Neuronal stem cell (in vitro differentiated cells): Measurements from ENCODE around the gene ADAMTS13.

ENCODE experiments used
- DNase-seq: peaks from one replicate; pipeline ENCODE4 v3.0.0-alpha.2; 2013; ENCODE audit warnings: low spot score
- H2AFZ ChIP-seq: one replicate; pipeline ENCODE4 v1.6.1; 2013; ENCODE audit warnings: mild to moderate bottlenecking, low read length, inconsistent platforms
- H2AK5ac ChIP-seq: 2 replicates; pipeline ENCODE4 v1.6.1; 2013; ENCODE audit warnings: low read depth, mild to moderate bottlenecking, inconsistent platforms, low read length, moderate library complexity, mixed read lengths
- H2BK120ac ChIP-seq: 2 replicates; pipeline ENCODE4 v1.6.1; 2013; ENCODE audit warnings: low read depth, mild to moderate bottlenecking, inconsistent platforms, low read length, moderate library complexity, mixed read lengths
- H2BK12ac ChIP-seq: one replicate; pipeline ENCODE4 v1.6.1; 2013; ENCODE audit warnings: low read length, inconsistent platforms
- H2BK15ac ChIP-seq: 2 replicates; pipeline ENCODE4 v1.6.1; 2013; ENCODE audit warnings: mild to moderate bottlenecking, low read length, inconsistent platforms, mixed read lengths
- H2BK5ac ChIP-seq: one replicate; pipeline ENCODE4 v1.6.1; 2013; ENCODE audit warnings: inconsistent platforms, mild to moderate bottlenecking, low read length, moderate library complexity
- H3K14ac ChIP-seq: one replicate; pipeline ENCODE4 v1.6.1; 2013; ENCODE audit warnings: low read length, inconsistent platforms
- H3K18ac ChIP-seq: 2 replicates; pipeline ENCODE4 v1.6.1; 2013; ENCODE audit warnings: low read length, inconsistent platforms
- H3K23ac ChIP-seq: 2 replicates; pipeline ENCODE4 v1.6.1; 2013; ENCODE audit warnings: low read depth, mild to moderate bottlenecking, mixed read lengths, low read length, inconsistent platforms; ENCODE audit not compliant: poor library complexity
- H3K27ac ChIP-seq: replicated peaks from 3 replicates; pipeline ENCODE4 v1.5.1; 2013; ENCODE audit warnings: low read length, inconsistent platforms
- H3K27me3 ChIP-seq, 3 experiments: 2 replicates each; pipeline ENCODE4 v1.6.1; 2013; ENCODE audit warnings: low read length in 3 of 3, mild to moderate bottlenecking in 2 of 3, inconsistent platforms in 1 of 3, low read depth in 1 of 3, mixed read lengths in 1 of 3, moderate library complexity in 1 of 3; ENCODE audit not compliant: control insufficient read depth in 3 of 3, insufficient read depth in 3 of 3
- H3K36me3 ChIP-seq, 2 donors: replicated peaks in 1 of 2; 2 replicates each; pipeline ENCODE4 v1.6.1; 2013; ENCODE audit warnings: low read length in 2 of 2; ENCODE audit not compliant: control insufficient read depth in 2 of 2, insufficient read depth in 2 of 2
- H3K4ac ChIP-seq: 2 replicates; pipeline ENCODE4 v1.6.1; 2013; ENCODE audit warnings: inconsistent platforms, mild to moderate bottlenecking, low read length, moderate library complexity
- H3K4me1 ChIP-seq, 2 donors: 1 replicate in 1 of 2; 2 replicates in 1 of 2; pipeline ENCODE4 v1.6.1; 2013; ENCODE audit warnings: low read length in 2 of 2, low read depth in 1 of 2; ENCODE audit not compliant: control insufficient read depth in 2 of 2, insufficient read depth in 1 of 2
- H3K4me2 ChIP-seq: one replicate; pipeline ENCODE4 v1.6.1; 2013; ENCODE audit warnings: mild to moderate bottlenecking, low read length, inconsistent platforms; ENCODE audit not compliant: insufficient read depth, poor library complexity, severe bottlenecking
- H3K4me3 ChIP-seq, 2 donors: 2 replicates each; pipeline ENCODE4 v1.5.1; 2013; ENCODE audit warnings: low read length in 2 of 2, mild to moderate bottlenecking in 2 of 2, inconsistent platforms in 1 of 2, moderate library complexity in 1 of 2
- H3K79me1 ChIP-seq: one replicate; pipeline ENCODE4 v1.6.1; 2013; ENCODE audit warnings: low read depth, mild to moderate bottlenecking, inconsistent platforms, low read length, moderate library complexity
- H3K9ac ChIP-seq: one replicate; pipeline ENCODE4 v1.6.1; 2013; ENCODE audit warnings: mild to moderate bottlenecking, low read depth, low read length, inconsistent platforms; ENCODE audit not compliant: poor library complexity
- H3K9me3 ChIP-seq, 2 donors: replicated peaks in 1 of 2; 2 replicates each; pipeline versions ENCODE3 to v1.6.1; 2013; ENCODE audit warnings: low read length in 2 of 2, mild to moderate bottlenecking in 2 of 2, inconsistent platforms in 1 of 2, low read depth in 1 of 2, mixed read lengths in 1 of 2, moderate library complexity in 1 of 2; ENCODE audit not compliant: control insufficient read depth in 2 of 2, insufficient read depth in 1 of 2
- H4K8ac ChIP-seq: one replicate; pipeline ENCODE4 v1.6.1; 2013; ENCODE audit warnings: low read depth, mild to moderate bottlenecking, inconsistent platforms, low read length, moderate library complexity
- H4K91ac ChIP-seq: one replicate; pipeline ENCODE4 v1.6.1; 2013; ENCODE audit warnings: low read length, low read depth, mild to moderate bottlenecking, inconsistent platforms; ENCODE audit not compliant: poor library complexity
- WGBS, 2 donors: extraction: QIAGEN DNeasy Blood & Tissue Kit; methylation state at CpG; one replicate each; pipeline ENCODE4 v1.1.7; 2013; ENCODE audit warnings: missing lambda C conversion rate in 2 of 2, mixed read lengths in 1 of 2; ENCODE audit not compliant: insufficient read length in 2 of 2, insufficient replicate concordance in 1 of 2; ENCODE audit errors: extremely low coverage in 2 of 2; 5-methylcytosine and 5-hydroxymethylcytosine counted together

ADAMTS13 gene

GRCh38 chr9:133394687-133395271 is 27.4 kb upstream of the ADAMTS13 start:
- H3K4me2 ChIP-seq: no peak overlapping the region
- H2BK12ac ChIP-seq: no peak overlapping the region
- peak overlapping the region; percentile 27 for H3K18ac ChIP-seq
- peak overlapping the region; percentile 6 for H3K4ac ChIP-seq
- peaks cover 0 to 3% of the 10 kb centered on the region in 2 donors for H3K4me1 ChIP-seq
- H3K27me3 ChIP-seq: peaks cover 0 to 2% (median 2%) of the 10 kb centered on the region in 3 experiments
- no peak overlapping the region for H3K23ac ChIP-seq
- H4K91ac ChIP-seq: no peak overlapping the region
- no peak overlapping the region for H2BK120ac ChIP-seq
- H2AFZ ChIP-seq: no peak overlapping the region
- no peak overlapping the region for H2BK15ac ChIP-seq
- no peaks in the 10 kb centered on the region for H3K79me1 ChIP-seq
- peak overlapping the region; percentile 43 for H2AK5ac ChIP-seq
- H3K9ac ChIP-seq: peak overlapping the region; percentile 54
- peaks cover 4 to 6% of the 10 kb centered on the region in 2 donors for H3K9me3 ChIP-seq
- no peak overlapping the region for H4K8ac ChIP-seq
- H2BK5ac ChIP-seq: no peak overlapping the region
- no peak overlapping the region for H3K14ac ChIP-seq
- H3K27ac ChIP-seq: no peak overlapping the region
- H3K36me3 ChIP-seq: no peaks in the 10 kb centered on the region
- no peak overlapping the region for H3K4me3 ChIP-seq
- no peak for DNase-seq
- no CpG with 5 or more reads among the region's 8 CpGs for WGBS, 2 donors

GRCh38 chr9:133396952-133397351 is 25.2 kb upstream of the ADAMTS13 start:
- H3K4me2 ChIP-seq: no peak overlapping the region
- H3K27me3 ChIP-seq: peaks cover 0 to 2% (median 2%) of the 10 kb centered on the region in 3 experiments
- no peaks in the 10 kb centered on the region for H3K79me1 ChIP-seq
- no peak overlapping the region for H4K8ac ChIP-seq
- H2BK120ac ChIP-seq: no peak overlapping the region
- no peak overlapping the region for H3K9ac ChIP-seq
- no peak overlapping the region for H3K27ac ChIP-seq
- H2BK15ac ChIP-seq: no peak overlapping the region
- no peak overlapping the region for H4K91ac ChIP-seq
- no CpG with 5 or more reads among the region's 14 CpGs for WGBS, 2 donors
- H3K4ac ChIP-seq: no peak overlapping the region
- H3K36me3 ChIP-seq: peaks cover 0 to 2% of the 10 kb centered on the region in 2 donors
- no peak overlapping the region for H3K4me3 ChIP-seq
- H3K4me1 ChIP-seq: peaks cover 0 to 3% of the 10 kb centered on the region in 2 donors
- no peak overlapping the region for H3K23ac ChIP-seq
- peak overlapping the region; percentile 18 for H2AK5ac ChIP-seq
- no peaks in the 10 kb centered on the region for H3K9me3 ChIP-seq
- no peak overlapping the region for H2AFZ ChIP-seq
- no peak for DNase-seq
- H3K14ac ChIP-seq: no peak overlapping the region
- H3K18ac ChIP-seq: no peak overlapping the region
- H2BK12ac ChIP-seq: no peak overlapping the region
- no peak overlapping the region for H2BK5ac ChIP-seq

DNA sequence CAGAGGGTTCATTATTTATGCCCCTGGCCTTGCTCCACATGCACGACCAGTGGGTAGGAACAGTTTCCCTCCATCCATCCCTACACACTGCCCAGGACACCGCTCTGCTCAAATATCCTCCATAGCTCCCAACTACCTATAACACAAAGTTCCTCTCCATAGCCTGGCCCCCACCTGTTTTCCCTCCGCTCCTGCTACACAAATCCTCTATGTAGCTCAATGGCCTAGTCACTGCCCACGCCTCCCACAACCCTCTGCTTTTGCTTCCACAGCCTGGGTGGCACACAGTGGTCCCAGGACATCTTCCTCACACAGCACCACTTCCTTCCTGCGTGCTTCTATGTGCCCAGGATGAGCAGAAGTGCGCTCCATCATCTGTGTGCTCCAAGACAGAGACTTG is 24.8 kb upstream of the ADAMTS13 start:
- DNase-seq: no peak

GRCh38 chr9:133397895-133398294 is 24.3 kb upstream of the ADAMTS13 start:
- Histone ChIP-seq H4K91ac (no peak overlapping the region), H3K9me3 (no peaks in the 10 kb centered on the region), H3K4me3 (no peak overlapping the region), H4K8ac (no peak overlapping the region), H3K79me1 (no peaks in the 10 kb centered on the region), H2AK5ac (no peak overlapping the region), H3K27ac (no peak overlapping the region), H3K4ac (no peak overlapping the region), H2BK120ac (no peak overlapping the region), H3K9ac (no peak overlapping the region), H3K4me2 (no peak overlapping the region), H2BK12ac (no peak overlapping the region), H2BK15ac (no peak overlapping the region), H3K18ac (no peak overlapping the region), H3K27me3 (peaks cover 0 to 2% (median 2%) of the 10 kb centered on the region in 3 experiments), H3K4me1 (peaks cover 0 to 3% of the 10 kb centered on the region in 2 donors), H2BK5ac (no peak overlapping the region), H3K14ac (no peak overlapping the region), H3K23ac (no peak overlapping the region), H2AFZ (no peak overlapping the region), H3K36me3 (peaks cover 0 to 4% of the 10 kb centered on the region in 2 donors)
- DNase-seq: no peak
- no CpG with 5 or more reads among the region's 9 CpGs for WGBS, 2 donors

More for the DNA sequence above, 24.8 kb upstream of the ADAMTS13 start:
- H2BK120ac ChIP-seq: no peak overlapping the region
- H3K9ac ChIP-seq: no peak overlapping the region
- H4K91ac ChIP-seq: no peak overlapping the region
- no peaks in the 10 kb centered on the region for H3K79me1 ChIP-seq
- H2BK12ac ChIP-seq: no peak overlapping the region
- peaks cover 0 to 2% (median 2%) of the 10 kb centered on the region in 3 experiments for H3K27me3 ChIP-seq
- WGBS, 2 donors: no CpG with 5 or more reads among the region's 6 CpGs
- H3K9me3 ChIP-seq: no peaks in the 10 kb centered on the region
- H2AK5ac ChIP-seq: peak overlapping the region; percentile 18
- H2BK15ac ChIP-seq: no peak overlapping the region
- no peak overlapping the region for H3K4ac ChIP-seq
- H3K4me3 ChIP-seq: no peak overlapping the region
- H3K18ac ChIP-seq: peak overlapping the region; percentile 27
- H2AFZ ChIP-seq: no peak overlapping the region
- peaks cover 0 to 3% of the 10 kb centered on the region in 2 donors for H3K4me1 ChIP-seq
- H3K36me3 ChIP-seq: peaks cover 0 to 2% of the 10 kb centered on the region in 2 donors
- H3K27ac ChIP-seq: no peak overlapping the region
- no peak overlapping the region for H2BK5ac ChIP-seq
- H3K4me2 ChIP-seq: no peak overlapping the region
- H3K14ac ChIP-seq: no peak overlapping the region
- no peak overlapping the region for H4K8ac ChIP-seq
- no peak overlapping the region for H3K23ac ChIP-seq
